Activated effector memory CD4-positive, alpha-beta T cell treated with Interleukin-2 at 50 U/mL for 16 hours (primary cell): ENCODE data around the gene TMEM38B.

Experiments used
- DNase-seq: peaks from one replicate; pipeline ENCODE4 v3.0.0-alpha.2; 2020

TMEM38B gene, protein sequence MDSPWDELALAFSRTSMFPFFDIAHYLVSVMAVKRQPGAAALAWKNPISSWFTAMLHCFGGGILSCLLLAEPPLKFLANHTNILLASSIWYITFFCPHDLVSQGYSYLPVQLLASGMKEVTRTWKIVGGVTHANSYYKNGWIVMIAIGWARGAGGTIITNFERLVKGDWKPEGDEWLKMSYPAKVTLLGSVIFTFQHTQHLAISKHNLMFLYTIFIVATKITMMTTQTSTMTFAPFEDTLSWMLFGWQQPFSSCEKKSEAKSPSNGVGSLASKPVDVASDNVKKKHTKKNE

DNA sequence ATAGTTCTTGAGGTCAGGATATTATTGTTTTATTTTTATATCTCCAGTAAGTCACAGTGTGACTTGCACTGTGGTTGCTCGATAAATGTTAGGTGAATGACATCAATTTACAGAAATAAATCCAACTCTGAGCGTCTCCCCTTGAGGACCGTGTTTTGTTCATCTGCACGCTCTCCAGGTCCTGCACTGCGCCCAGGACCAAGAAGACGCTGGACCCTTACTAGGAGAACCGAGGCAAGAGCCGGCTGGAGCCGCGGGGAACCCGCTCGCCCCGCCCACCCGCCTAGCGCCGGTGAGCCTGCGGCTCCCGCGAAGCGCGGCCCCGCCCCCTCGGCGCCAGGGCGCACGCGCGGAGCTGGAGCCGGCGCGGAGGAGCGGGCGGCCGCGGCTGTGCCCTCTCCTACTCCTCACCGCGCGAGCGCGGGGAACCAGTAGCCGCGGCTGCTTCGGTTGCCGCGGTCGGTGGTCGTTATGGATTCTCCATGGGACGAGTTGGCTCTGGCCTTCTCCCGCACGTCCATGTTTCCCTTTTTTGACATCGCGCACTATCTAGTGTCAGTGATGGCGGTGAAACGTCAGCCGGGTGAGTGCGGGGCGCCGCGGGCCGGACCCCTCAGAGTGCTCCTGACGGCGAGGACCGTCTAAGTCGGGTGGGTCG, at the start of gene TMEM38B:
Gene TMEM38B (plus strand): TSS at position 352 of the 658 bp plus-strand sequence. CDS start 120 bp downstream, at position 472.
- peak; percentile 68 for DNase-seq

DNA sequence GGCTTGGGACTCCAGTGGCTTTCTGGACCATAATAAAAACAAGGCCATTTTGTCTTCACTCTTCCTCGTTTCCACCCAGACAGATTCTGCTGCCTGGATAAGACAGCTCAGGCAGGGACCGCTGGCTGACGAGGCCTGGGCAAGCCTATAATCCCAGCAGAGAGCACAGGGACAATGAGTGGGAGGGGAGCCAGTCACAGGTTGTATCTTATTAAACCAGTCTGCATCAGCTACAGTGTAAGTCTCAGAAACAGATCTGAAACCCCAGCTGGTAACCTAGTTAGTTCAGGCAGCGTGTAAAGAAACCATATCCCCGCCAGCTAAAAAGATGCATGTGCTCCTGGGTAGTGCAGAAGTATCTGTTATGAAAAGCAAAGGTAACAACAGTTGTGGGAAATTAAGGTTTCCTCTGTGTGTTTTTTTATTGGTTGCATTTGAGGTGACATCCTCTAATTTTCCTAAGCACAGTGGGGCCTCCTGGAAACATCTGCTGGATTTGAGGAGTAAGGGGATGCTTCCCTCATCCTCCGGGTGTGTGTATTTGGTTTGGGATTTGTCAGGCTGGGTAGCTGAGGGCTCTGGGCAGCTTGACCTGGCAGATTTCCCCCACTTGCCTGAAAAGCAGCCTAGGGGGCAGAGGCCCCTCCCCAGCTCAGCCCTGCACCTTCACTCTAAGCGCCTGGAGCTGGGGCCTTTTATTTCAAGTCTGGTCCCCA, 47.3 kb upstream of the TMEM38B start:
- no peak for DNase-seq

DNA sequence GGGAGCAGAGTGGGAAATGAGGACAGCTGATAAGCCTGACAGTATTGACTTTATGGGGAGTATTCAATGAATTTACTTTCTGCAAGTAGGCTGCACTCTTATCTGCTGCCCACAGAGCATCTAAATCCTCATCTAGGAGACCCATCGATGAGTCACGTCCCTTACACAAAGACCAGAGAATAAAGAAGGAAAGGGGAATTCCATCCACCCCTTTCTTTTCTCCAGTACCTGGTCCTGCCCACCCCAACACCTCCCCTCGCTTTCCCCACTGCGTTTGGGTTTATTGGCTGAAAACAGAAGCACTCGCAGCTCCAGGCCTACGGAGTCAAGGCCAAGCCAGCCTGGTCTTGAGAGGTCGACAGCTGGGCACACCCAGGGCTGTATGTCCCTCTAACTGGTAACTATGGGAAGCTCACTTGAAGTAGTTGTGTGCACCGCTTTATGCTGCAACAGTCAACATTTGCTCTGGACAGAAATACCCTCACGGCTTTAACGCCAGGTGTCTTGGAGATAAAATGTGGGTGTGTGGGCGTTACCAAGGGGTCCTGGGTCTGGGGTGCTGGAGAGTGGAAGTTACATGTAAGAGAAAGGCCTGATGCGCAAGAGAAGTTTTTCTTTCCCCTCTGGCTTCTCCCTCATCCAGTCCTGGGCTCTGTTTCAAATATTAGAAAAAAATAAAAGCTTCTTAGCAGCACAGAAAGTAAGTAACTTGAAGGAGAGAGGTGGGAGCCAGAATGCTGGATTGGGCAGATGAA, 46.6 kb upstream of the TMEM38B start:
- no peak for DNase-seq

DNA sequence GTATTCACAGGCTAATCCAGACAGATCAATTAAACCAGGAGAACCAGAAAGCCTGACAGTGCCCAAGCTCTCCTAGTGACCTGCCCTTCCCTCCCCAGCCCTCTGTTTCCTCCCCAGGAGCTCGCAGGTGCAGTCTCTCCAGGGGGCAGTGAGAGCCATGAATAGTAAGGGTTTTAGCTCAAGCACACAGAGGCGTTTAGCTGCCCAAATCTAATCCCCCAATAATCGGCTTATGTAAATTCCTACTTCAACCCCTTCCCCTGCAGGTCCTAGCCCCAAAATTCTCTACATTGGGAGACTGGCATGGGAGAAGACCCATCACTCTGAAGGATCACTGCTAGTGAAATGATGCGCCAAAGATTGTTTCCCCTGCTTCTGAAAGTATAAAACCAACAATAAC, 42.5 kb upstream of the TMEM38B start:
- DNase-seq = no peak

DNA sequence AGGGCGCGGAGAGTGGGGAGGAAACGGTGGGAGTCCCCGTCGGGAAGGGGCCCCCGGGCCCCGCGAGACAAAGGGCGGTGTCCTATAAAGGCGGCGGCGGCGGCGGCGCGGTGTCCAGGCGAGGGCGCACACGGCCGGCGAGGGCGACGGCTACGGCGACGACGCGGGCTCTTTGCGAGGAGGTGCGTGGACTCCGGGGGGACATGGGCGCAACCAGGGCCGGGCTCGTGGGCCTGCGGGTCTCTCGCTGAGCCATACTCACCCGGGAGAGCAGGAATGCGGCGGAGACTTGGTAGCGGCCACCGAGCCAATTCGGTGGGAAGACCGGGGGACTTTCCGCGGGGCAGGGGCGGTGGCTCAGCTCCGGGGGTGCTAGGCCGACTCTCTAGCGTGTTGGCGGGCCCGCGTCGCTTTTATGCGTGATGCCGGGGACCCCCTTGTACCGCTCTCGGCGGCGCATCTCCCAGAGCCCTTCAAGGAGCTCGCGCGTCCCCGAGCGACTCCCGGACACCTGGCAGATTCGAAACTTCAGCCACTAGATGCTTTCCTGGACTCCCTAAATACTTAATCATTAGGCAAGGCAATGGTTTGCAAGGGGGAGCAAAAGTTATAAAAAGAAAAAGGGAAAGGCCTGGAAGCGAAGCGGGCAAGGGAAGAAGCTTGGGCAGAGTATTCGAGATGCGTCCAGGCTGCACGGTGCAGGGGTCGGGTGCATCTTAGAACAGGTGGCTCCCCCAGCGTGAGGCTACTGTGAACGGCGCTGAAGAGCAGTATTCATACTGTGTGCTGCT, 38.0 kb upstream of the TMEM38B start:
- no peak for DNase-seq

DNA sequence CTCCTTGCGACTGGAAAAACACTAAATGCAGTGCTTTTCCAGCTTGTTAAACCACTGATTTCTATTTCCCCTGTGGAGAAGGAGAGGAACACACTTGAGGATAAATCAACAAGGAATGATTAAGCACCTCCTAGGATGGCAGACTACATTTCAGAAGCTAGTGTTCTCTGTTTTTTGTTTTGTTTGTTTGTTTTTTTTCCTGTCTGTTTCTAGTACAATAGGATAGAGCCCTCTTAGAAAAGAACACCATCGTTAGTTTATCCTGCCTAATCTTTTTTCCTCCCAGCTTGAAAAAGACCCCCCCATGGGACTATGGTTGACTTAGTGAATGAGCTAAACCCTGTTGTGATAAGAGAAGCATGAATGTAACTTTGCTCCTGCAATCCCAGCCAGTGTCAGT, 36.0 kb upstream of the TMEM38B start:
- no peak for DNase-seq

DNA sequence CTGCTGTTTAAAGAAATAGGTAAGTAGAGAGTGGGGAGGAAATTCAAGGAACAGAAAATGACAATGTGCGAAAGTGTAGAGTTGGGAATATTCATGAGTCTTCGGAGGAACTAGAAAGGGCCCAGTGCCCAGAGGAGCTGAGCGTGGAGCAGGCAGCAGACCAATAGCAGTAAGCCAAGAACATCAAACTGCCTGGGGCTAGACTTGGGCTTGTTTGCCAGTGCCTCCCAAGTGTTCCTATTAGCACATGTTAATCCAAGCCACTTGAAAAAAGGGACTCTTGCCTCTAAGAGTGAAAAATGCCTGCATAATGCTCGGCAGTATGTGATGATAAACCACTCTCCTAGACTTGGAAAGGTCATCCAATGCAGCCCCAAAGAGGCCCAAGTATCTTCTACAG, 33.3 kb upstream of the TMEM38B start:
- no peak for DNase-seq

DNA sequence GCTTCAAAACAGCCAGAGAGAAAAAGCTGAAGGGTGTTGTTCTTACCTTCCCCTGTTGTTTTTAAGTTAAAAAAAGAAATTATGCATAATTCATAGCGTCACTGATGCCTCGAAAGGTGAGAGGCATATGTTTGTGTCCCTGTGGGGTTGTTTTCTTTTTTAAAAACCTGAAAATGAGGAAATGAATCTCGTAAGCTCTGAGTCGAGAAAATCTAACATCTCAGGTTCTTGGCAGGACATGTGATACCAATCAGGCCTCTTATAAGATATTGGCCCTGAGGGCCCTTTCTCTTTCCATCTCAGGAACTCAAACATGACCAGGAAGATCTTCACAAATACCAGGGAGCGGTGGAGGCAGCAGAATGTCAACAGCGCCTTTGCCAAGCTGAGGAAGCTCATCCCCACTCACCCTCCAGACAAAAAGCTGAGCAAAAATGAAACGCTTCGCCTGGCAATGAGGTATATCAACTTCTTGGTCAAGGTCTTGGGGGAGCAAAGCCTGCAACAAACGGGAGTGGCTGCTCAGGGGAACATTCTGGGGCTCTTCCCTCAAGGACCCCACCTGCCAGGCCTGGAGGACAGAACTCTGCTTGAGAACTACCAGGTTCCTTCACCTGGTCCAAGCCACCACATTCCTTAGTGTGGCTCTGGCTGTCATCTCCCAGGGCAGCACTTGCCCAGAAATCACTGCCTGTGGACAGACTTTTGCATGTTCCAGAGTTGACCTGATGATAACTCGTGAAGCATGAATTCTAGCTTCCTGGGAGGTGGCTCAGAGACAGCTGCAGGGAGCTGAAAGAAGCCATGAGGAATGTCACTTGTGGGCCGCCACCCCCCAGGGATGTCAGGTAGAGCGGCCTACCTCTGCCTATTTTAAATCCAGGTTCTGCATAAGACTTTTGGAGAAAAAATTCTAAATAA, 31.9 kb upstream of the TMEM38B start, which contains the start of gene TAL2:
Gene TAL2 (plus strand): TSS at position 274 of the 921 bp plus-strand sequence. CDS start 40 bp downstream, at position 314.
- DNase-seq = no peak

DNA sequence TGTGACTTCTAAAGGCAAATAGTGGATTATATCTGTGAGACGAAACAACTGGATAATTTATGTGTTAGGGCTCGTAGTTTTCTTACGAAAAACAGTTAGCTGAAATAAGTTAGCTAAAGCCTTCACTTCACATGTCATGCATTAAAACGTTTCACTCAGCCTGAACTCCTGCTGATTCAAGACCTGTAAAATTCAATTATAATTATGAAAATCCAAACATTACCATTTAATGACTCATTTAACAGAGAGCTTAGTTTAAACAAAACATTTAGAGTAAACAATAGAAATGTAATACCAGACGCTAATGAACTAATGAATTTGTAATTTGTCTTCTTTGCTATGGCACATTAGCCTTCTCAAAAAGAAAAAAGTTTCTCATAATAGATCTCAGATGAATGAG, 30.4 kb upstream of the TMEM38B start:
- DNase-seq = no peak

DNA sequence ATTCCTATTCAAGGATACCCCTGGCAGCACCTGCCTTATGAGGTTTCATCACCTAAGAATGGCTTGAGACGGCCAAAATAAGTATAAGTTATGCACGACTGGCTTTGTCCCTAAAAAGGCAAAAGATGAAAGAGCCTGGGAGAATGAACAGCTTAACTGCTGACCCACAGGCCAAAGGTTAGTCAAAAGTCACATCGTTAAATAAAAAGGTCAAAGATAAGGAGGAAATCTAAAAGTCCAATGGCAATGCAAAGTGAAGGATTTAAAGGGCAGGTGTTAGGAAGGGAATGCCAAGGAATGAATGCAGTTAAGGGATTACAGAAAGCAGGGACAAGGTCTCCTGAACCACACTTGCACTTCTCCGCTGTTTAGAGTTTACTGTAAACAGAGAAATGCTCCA, 26.5 kb upstream of the TMEM38B start:
- no peak for DNase-seq

DNA sequence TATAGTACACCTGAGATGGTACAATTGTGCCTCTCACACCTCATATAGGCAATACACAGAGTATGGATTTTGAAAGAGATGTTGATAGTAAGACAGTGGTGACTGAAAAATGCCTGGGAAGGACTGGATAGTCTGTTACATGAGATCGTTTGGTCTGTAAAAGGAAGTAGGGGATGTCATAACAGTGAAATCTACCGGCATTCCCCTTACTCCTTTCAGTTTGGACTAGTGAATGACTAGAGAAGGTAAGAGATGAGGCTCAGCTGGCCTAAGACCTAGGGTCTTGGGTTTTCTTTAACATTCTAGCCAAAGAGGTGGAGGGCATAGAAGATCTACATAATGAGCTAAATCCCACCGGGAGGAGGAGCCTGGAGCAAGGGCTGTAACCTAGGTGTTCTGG, 24.0 kb upstream of the TMEM38B start:
- no peak for DNase-seq

DNA sequence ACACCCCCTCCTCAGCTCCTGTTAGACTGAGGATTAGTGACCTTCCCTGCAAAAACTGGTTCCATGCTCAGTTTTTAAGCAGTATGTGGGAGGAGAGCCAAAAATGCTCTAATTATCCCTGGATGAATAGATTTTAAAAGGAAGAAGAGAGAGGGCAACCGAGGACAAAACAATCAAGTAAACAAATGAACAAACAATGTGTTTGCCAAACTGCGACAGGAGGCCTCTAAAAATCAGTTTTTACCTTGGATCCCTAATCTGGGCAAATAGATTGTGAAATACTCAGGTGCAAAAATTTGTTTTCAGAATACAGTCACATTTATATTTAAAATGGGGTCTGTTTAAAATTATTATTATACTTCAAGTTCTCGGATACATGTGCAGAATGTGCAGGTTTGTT, 23.6 kb upstream of the TMEM38B start:
- DNase-seq = no peak

DNA sequence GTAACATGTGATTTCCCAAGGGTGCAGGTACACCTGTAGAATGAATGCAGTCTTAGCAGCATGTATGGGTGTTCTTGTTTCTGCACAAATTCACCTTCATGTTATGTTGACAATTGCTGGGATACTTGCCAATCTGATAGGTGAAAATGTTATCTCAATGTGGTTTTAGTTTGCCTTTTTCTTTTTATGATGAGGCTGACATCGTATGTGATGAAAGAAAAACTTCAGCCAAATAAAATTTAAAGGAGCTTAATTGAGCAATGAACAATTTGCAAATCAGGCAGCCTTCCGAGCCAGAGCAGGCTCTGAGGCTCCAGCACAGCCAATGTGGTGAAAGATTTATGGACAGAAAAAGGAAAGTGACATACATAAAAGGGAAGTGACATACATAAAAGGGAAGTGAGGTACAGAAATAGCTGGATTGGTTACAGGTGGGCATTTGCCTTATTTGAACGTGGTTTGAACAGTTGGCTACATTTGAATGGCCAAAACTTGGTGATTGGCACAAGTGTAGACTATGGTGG, 21.6 kb upstream of the TMEM38B start:
- DNase-seq = no peak

DNA sequence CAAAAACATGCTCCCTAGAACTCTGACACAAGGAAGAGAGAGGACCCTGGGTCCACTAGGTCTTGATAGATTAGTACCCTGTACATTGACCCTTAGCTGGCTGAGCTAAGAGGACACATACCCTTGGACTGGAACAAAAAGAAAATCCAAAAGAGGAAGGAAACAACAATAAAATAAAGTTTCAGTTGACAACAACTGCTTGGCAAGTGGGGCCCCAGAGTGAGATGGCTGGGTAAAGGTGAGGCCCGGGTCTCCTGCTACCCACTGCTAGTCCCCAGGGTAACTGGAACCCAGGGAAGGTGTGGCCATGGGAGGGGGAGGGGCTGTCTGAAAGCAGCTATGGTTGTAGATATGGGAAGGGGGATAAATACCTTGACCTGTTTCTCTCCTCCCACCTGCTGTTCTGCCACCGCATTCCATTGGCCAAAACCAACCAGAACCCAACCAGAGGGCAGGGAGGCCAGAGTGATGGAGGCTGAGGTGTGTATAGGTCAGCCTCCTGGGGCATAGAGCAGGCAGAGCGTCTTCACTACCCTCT, 20.4 kb upstream of the TMEM38B start:
- no peak for DNase-seq

DNA sequence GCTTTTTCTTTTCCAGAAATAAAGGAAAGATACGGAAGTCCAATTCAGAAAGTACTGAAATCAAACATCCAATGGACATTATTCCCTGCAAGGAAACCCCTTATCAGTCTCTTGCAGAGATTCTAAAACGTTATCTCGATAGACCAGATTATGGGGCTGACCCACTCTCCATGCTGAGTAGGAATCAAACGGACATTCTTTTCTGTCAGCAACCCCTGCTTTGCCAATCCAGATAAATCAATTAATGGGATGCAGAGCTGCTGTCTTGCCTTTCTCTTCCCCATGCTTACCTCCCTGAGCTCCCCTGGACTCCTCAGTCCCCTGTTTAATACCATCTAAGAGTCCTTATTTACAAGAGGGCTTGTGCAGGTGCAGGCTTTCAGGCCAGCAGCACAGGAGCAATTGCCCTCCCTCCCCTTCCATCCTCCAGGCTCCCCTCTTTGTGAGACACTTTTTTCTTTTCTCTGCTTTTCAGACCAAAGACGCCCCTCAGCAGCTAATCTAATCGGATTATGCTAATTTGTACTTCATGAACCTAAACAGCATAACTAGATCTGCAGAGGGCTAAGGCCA, 17.9 kb upstream of the TMEM38B start:
- DNase-seq = no peak

DNA sequence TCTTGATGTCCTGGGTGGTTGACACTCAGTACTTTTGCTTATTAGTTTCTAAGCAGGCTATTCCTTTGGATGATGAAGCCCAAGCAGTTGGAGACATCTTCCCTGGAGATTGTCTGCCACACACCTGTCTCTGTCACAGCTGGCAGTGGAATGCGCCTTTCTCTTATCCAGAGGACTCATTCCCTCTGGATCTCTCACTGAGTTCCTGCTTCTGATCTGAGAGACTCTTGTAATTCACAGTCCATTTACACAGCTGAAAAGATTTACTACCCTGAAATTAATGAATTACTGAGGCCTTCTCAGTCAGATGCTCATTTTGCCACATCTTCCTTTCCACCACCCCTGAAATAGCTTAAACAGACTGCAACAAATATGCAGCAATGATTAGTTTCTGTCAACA, 16.2 kb upstream of the TMEM38B start:
- DNase-seq = no peak

DNA sequence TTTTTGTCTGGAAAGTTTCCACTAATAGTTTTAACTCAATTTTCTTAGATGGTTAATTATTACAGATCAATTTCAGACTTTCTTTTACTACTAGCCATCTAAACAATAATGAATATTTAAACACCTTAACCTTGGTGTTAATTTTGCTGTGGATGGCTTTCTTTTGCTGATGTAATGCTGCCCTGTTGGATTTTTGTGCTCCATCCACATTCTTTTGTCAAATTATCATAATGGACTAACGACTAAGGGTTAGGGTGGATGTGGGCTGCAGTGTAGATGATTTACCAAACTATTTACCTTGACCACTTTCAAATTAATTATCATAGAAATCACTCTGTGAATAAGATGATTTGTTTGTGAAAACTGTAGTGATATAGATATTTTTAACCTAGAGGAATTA, 15.6 kb upstream of the TMEM38B start:
- no peak for DNase-seq

DNA sequence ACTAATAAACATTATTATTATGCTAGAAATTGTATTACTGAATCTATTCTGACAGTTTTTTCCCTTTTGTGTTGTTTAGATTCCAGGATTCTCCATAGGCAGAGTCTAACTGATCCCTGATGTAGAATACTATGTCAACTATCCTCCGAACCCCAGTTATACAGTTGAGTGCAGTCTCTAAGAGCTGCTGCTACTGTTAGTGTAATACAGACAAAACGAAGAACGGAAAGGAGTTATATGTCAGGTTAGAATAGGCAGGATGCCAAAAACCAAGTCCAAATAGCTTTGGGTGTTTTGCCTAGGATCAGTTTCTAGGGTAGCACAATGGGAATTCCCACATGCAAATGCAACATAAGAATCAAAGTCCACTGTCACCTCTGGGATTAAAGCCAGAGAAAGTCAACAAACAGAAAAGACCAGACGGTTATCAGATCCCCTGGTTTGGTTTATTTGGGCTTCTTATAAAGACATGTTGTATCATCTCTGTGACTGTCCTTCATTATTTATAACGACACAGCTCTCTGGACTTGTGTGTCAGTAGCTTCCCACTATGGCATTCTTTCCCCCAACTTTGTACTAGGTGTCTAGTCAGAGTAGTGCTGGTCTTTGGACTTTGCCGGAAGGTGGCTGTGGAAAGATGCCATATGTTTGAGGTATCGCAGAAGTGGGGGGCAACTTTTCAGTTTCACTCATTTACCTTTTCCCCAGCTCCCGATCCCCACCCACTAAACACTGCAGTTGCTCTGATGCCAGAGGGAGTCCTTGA, 14.9 kb upstream of the TMEM38B start:
- DNase-seq = no peak

DNA sequence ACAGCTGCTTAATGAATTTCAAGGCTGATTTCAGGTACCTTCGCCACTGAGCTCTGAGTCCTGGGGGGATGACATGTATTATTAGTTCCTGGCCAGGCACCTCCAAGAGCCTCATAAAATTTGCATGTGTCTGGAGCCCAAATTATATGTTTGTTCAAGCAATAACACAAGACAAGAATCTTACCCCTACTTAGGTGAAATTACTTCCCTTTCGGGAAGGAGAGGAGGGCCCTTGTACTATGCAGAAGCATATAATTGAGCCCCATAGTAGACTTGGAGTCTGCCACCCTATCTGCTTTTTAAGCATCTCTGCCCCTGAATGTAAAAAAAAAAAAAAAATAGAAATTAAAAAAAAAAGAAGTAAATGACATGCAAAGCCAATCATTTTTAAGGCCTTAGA, 13.0 kb upstream of the TMEM38B start:
- DNase-seq = no peak

DNA sequence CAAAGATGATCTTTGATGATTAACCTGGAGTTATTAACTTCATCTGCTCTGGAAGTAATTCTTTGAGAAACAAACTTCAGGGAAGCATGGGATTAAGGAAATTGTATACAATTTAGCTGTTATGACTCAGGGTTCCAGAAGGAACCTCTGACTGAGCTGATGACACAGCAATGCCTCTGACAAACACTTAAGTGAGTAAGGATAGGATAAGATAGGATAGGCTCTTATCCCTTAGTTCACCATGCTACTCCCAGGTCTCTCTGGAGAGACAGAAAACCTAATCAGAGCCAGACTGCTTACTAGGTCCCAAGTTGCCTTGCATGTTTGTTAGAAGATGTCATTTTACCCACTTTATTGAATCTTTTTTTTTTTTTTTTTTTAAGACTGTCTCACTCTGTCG, 12.6 kb upstream of the TMEM38B start:
- no peak for DNase-seq
